ENCODE results near the gene EMP3. TPM values are rescaled to one million over a fixed set of nuclear protein-coding genes. Genes with fewer than 3 reads are reported as not detected.
A peak's percentile ranks its signal among the peaks of the same experiment; 100 is the strongest.
"Not testable (repeated sequence)": the region's sequence is repeated elsewhere in the genome, so short reads cannot be mapped to it uniquely, and the experiment has no call there.

Gene EMP3
- total RNA-seq, 1 experiment from 2014 or later, result 184 TPM

- DNase-seq (ENCODE audit: low read depth, low spot score), result no peak
- in situ Hi-C loops (cut with HindIII; ENCODE audit: low pct_unique_long_range_greater_than_20kb, low sequenced_read_pairs), result no loop called here
Observed at GRCh38 chr19:48308631-48309586, 16.4 kb upstream of the EMP3 start.

DNA sequence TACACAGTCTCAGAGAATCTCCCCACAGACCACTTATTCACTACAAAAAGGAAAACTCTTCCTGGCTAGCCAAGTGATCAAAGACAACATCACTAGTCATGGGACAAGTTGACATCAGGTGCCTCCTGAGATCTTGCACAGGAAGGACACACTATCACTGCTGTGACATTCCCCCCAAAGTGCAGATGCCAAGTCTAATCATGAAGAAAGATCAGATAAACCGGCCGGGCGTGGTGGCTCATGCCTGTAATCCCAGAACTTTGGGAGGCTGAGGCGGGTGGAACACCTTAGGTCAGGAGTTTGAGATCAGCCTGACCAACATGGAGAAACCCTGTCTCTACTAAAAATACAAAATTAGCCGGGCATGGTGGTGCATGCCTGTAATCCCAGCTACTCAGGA is 15.6 kb upstream of the EMP3 start:
- DNase-seq (ENCODE audit: low read depth, low spot score); in situ Hi-C loops (cut with HindIII; ENCODE audit: low pct_unique_long_range_greater_than_20kb, low sequenced_read_pairs): not testable (repeated sequence)

GRCh38 chr19:48310227-48310626 is 15.1 kb upstream of the EMP3 start:
- in situ Hi-C loops (cut with HindIII; ENCODE audit: low pct_unique_long_range_greater_than_20kb, low sequenced_read_pairs), result no loop called here

GRCh38 chr19:48311384-48311783 is 14.0 kb upstream of the EMP3 start:
- DNase-seq (ENCODE audit: low read depth, low spot score), result no peak
- in situ Hi-C loops (cut with HindIII; ENCODE audit: low pct_unique_long_range_greater_than_20kb, low sequenced_read_pairs), result no loop called here

More at GRCh38 chr19:48310227-48310626, 15.1 kb upstream of the EMP3 start:
- DNase-seq (ENCODE audit: low read depth, low spot score), result no peak

DNA sequence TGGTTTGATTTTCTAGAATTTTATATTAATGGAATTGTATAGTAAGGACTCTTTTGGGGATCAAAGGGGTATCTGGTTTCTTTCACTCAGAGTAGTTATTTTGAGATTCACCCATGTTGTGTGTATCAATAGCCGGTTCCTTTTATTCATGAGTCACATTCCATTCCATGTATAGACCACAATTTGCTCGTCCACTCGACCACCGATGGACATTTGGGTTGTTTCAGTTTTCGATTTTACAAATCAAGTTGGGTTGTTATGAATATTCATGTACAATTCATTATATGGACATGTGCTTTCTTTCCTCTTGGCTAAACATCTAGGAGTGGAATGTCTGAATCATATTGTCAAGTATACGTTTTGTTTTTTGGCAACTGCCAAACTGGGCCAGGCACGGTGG is 9.6 kb upstream of the EMP3 start:
- in situ Hi-C loops (cut with HindIII; ENCODE audit: low pct_unique_long_range_greater_than_20kb, low sequenced_read_pairs), result no loop called here
- DNase-seq (ENCODE audit: low read depth, low spot score), result no peak

DNA sequence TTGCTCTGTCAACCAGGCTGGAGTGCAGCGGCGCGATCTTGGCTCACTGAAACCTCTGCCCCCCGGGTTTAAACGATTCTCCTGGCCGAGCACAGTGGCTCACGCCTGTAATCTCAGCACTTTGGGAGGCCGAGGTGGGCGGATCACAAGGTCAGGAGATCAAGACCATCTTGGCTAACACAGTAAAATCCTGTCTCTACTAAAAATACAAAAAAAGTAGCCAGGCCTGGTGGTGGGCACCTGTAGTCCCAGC is 7.7 kb upstream of the EMP3 start:
- in situ Hi-C loops (cut with HindIII; ENCODE audit: low pct_unique_long_range_greater_than_20kb, low sequenced_read_pairs); DNase-seq (ENCODE audit: low read depth, low spot score): not testable (repeated sequence)

DNA sequence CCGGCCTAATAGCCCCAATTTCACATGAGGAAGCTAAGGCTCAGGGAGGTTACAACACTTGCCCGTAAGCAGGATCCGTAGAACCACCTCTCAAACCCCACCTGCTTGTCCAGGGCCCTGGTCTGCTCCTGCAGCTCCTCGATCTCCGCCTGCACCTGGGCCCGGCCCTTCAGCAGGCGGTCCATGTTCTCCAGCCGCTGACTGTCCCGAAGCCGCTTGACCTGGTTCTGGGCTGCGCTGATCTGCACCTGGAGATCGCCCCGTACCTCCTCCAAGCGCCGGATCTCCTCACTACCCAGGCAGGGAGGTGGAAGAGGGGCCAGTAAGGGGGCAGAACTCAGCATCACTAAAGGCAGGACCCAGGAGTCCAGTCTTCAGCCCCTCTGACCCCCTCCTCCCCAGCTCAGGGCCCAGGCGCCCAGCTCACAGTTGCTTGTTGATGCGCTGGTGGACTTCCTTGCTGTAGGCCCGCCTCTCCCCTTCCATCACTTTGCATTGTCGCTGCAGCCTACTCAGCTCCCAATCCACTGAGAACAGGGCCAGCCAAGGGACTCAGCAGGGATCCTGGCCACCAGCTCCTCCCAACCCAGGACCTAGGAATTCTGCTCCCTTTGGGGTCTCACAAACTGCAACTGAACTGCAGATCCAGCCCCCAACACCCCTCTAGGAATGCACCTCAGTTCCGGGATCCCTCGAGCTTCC is 6.9 kb upstream of the EMP3 start:
- in situ Hi-C loops (cut with HindIII; ENCODE audit: low pct_unique_long_range_greater_than_20kb, low sequenced_read_pairs), result no loop called here
- no peak for DNase-seq (ENCODE audit: low read depth, low spot score)

GRCh38 chr19:48319647-48320541 is 5.5 kb upstream of the EMP3 start:
- in situ Hi-C loops (cut with HindIII; ENCODE audit: low pct_unique_long_range_greater_than_20kb, low sequenced_read_pairs), result no loop called here
- DNase-seq (ENCODE audit: low read depth, low spot score), result peak; percentile 82

DNA sequence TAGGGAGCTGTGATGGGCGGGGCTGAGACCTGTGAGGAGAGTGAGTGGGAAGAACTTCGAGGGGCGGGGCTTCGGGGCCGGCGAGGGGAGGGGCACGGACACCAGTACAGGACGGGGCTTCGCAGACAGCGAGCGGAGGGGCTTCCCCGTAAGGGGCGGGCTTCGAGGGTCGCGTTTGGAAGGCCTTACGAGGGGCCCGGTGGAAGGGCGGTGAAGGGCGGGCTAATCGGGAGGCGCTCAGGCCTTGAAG is 4.1 kb upstream of the EMP3 start:
- in situ Hi-C loops (cut with HindIII; ENCODE audit: low pct_unique_long_range_greater_than_20kb, low sequenced_read_pairs), result no loop called here
- peak; percentile 96 for DNase-seq (ENCODE audit: low read depth, low spot score)

GRCh38 chr19:48321622-48322591 is 3.4 kb upstream of the EMP3 start:
- in situ Hi-C loops (cut with HindIII; ENCODE audit: low pct_unique_long_range_greater_than_20kb, low sequenced_read_pairs), result no loop called here
- DNase-seq (ENCODE audit: low read depth, low spot score), result peak; percentile 96

GRCh38 chr19:48329167-48329891 is 4.0 kb downstream of the EMP3 start:
- peak; percentile 56 for DNase-seq (ENCODE audit: low read depth, low spot score)
- in situ Hi-C loops (cut with HindIII; ENCODE audit: low pct_unique_long_range_greater_than_20kb, low sequenced_read_pairs), result no loop called here

DNA sequence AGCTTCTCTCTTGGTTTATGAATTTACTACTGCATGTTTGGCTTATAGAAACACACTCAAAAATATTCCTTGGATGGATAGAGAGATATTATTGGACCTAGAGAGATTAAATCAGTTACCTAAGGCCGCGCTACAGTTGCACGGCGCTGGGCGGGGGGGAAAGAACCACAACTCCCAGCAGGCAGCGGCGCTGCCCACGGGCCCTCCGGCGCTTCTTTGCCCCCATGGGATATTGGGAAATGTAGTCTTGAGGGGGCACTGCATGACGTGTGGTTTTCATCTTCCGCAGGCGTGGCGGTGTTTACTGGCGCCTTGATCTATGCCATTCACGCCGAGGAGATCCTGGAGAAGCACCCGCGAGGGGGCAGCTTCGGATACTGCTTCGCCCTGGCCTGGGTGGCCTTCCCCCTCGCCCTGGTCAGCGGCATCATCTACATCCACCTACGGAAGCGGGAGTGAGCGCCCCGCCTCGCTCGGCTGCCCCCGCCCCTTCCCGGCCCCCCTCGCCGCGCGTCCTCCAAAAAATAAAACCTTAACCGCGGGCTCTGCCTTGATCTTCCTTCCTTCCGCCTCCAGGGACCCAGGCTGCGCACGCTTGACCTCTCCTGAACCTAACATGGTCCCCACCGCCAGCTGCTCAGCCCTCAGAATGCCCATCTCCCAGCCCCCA is 4.8 kb downstream of the EMP3 start:
- peak; percentile 76 for DNase-seq (ENCODE audit: low read depth, low spot score)
- in situ Hi-C loops (cut with HindIII; ENCODE audit: low pct_unique_long_range_greater_than_20kb, low sequenced_read_pairs), result no loop called here

DNA sequence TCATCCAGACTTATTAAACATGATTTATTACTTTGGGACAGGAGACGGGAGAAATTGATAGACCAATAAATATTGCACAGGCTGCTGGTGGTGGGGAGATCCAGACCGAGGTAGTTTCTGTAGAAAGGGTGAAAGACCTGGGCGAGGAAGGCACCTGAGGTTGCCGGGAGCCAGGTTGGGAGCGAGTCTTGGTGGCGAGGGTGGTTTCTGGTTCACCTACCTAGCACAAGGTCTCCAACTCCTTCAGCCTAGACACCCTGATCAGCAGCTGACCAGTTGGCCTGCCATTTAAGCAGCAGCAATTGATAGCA is 7.0 kb downstream of the EMP3 start:
- in situ Hi-C loops (cut with HindIII; ENCODE audit: low pct_unique_long_range_greater_than_20kb, low sequenced_read_pairs), result no loop called here
- no peak for DNase-seq (ENCODE audit: low read depth, low spot score)

- peak; percentile 96 for DNase-seq (ENCODE audit: low read depth, low spot score)
- in situ Hi-C loops (cut with HindIII; ENCODE audit: low pct_unique_long_range_greater_than_20kb, low sequenced_read_pairs), result no loop called here
Observed at GRCh38 chr19:48332662-48333466, 7.5 kb downstream of the EMP3 start.

DNA sequence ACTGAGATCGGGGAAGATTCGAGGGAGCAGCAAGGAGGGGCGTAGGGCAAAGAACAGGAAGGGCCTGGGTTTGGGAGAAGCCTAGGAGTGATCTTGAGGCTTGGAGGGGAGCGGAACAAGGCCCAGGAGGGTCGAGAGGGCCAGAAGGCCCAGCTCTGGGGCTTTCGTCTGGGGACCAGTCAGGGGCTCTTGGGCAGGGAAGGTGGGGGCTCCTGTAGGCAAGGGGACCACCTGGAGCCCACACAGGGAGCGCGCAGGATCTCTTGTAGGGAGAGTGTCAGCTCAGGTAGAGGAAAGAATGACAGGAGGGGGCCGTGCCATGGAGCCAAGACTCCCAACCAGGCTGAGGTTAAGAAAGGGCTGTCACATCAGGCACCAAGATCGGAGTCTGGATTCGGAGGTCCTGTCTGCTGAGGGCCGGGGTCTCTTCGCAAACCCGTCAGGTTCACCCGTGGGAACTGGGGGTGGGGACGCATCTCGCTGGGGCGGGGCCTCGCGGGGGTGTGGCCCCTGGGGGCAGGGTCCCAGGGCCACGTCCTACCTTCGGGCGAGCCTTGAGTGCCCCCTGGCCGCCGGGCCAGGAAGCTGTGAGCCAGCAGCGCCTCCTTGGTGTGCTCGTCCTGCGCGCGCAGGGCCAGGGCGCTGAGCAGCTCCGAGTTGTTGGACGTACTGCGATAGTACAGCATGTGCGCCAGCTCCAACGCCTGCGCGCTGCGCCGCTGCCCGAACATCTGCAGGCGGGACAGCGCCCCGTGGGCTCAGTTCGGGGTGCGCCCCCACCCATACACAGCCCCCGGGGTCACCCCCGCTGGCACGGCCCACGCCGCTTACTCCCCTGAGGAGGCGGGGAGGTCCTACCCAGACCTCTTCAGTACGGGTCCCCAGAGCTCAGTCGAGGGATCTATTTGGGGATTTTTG is 8.4 kb downstream of the EMP3 start:
- in situ Hi-C loops (cut with HindIII; ENCODE audit: low pct_unique_long_range_greater_than_20kb, low sequenced_read_pairs), result no loop called here
- peak; percentile 93 for DNase-seq (ENCODE audit: low read depth, low spot score)
